Measurements from ENCODE around the gene RASGEF1C. TPM values are rescaled to one million over a fixed set of nuclear protein-coding genes. Genes with fewer than 3 reads are reported as not detected.

The RASGEF1C gene
- total and polyA plus RNA-seq, 10 of the 15 experiments (the other 5 are each of a cell fraction or from before 2014, with no cell fraction given) = not detected

GRCh38 chr5:180187767-180188166 is 21.2 kb downstream of the RASGEF1C start:
- CTCF ChIA-PET = no interaction called here
- FAIRE-seq = no peak

More at GRCh38 chr5:180187767-180188166, 21.2 kb downstream of the RASGEF1C start:
- Histone ChIP-seq H3K4me2 (ENCODE audit: control insufficient read depth, insufficient read depth) (no peak overlapping the region), H2AFZ (ENCODE audit: control insufficient read depth, low read depth, low read length) (no peak overlapping the region), H3K79me2 (ENCODE audit: control insufficient read depth, insufficient read depth, low read length) (no peaks in the 10 kb centered on the region), H3K4me3 (no peak overlapping the region), H3K36me3 (ENCODE audit: control insufficient read depth in 2 of 2, insufficient read depth in 2 of 2, low read length in 1 of 2) (no peaks in the 10 kb centered on the region), H4K20me1 (ENCODE audit: control insufficient read depth, insufficient read depth) (no peaks in the 10 kb centered on the region), H3K9me3 (replicated peaks; ENCODE audit: control insufficient read depth, insufficient read depth, low read length) (no peaks in the 10 kb centered on the region), H3K4me1 (ENCODE audit: control insufficient read depth, insufficient read depth, low read length) (no peaks in the 10 kb centered on the region), H3K27ac (ENCODE audit: control insufficient read depth, insufficient read depth) (no peak overlapping the region), H3K9ac (ENCODE audit: control insufficient read depth, insufficient read depth, low read length) (no peak overlapping the region), H3K27me3 (replicated peaks in 1 of 2; ENCODE audit: control insufficient read depth in 2 of 2, insufficient read depth in 2 of 2, low read length in 1 of 2) (no peaks in the 10 kb centered on the region)
- BruUV-seq (replicated peaks) = no TSS peak
- RAD21 ChIA-PET (ENCODE audit: unreplicated experiment) = no interaction called here
- POLR2A ChIA-PET = no interaction called here
- DNase-seq (ENCODE audit: low read depth, low spot score) (no peak), ATAC-seq (no peak)
- in situ Hi-C loops (cut with MboI) = no loop called here
- TF ChIP-seq TCF7 (IDR thresholded peaks at IDR 0.05; ENCODE audit: borderline replicate concordance) = no peak
- TF ChIP-seq ZBTB4 (CRISPR knock-in tag; IDR thresholded peaks at IDR 0.05) = no peak
- TF ChIP-seq SREBF2 (IDR thresholded peaks at IDR 0.05; ENCODE audit: low read length) = no peak
- no peak for TF ChIP-seq BCLAF1 (IDR thresholded peaks at IDR 0.05)
- SMC1A ChIA-PET (ENCODE audit: uncharacterized antibody, unreplicated experiment) = no interaction called here
- intact Hi-C loops (cut with micrococcal nuclease; ENCODE audit: unreplicated experiment) = no loop called here
- WGBS (ENCODE audit: insufficient coverage, insufficient replicate concordance, low lambda C conversion rate, missing lambda C conversion rate) = 10% methylated on average over 2 of the region's 2 CpGs

Data from GM12878 (cell line).